Psoas muscle (tissue), 8 donors: ENCODE data around the gene KLK13. TPM values are rescaled to one million over a fixed set of nuclear protein-coding genes. Genes with fewer than 3 reads are reported as not detected.

Experiments
- ATAC-seq, 4 donors: fragments of 200-7000 bp; cut with Tn5 transposase; one replicate each; pipeline ENCODE4 v1.9.1; 2020; ENCODE audit warnings: moderate library complexity in 3 of 4, mild to moderate bottlenecking in 2 of 4
- DNase-seq, 2 donors: peaks; one replicate each; pipeline ENCODE4 v3.0.0-alpha.2; 2020
- H3K27ac ChIP-seq: fragments of 200-600 bp; one replicate; pipeline ENCODE4 v1.8.0; 2022
- H3K27me3 ChIP-seq, 3 donors: fragments of 200-600 bp in 1 of 3; one replicate each; pipeline versions ENCODE4 v1.6.1 to v1.8.0; 2013 to 2022; ENCODE audit warnings: low read length in 2 of 3, mild to moderate bottlenecking in 2 of 3, moderate library complexity in 1 of 3; ENCODE audit not compliant: insufficient read depth in 3 of 3
- H3K36me3 ChIP-seq, 2 donors: fragments of 200-600 bp in 1 of 2; one replicate each; pipeline versions ENCODE4 v1.6.1 to v1.8.0; 2013 to 2022; ENCODE audit warnings: low read depth in 1 of 2, mild to moderate bottlenecking in 1 of 2, moderate library complexity in 1 of 2; ENCODE audit not compliant: insufficient read depth in 1 of 2
- H3K4me1 ChIP-seq: fragments of 200-600 bp; one replicate; pipeline ENCODE4 v1.8.0; 2022
- H3K4me3 ChIP-seq: fragments of 200-600 bp; one replicate; pipeline ENCODE4 v1.8.0; 2022; ENCODE audit warnings: mild to moderate bottlenecking
- H3K9me3 ChIP-seq: fragments of 200-600 bp; one replicate; pipeline ENCODE4 v1.8.0; 2022
- CTCF ChIP-seq: fragments of 200-600 bp; IDR thresholded peaks from one replicate; pipeline ENCODE4 v1.8.0; 2022; ENCODE audit warnings: antibody characterized with exemption
- WGBS, 3 donors: extraction: QIAGEN DNeasy Blood & Tissue Kit; methylation state at CpG; one replicate each; pipeline versions ENCODE4 v1.1.6 to v1.1.7; 2013; 5-methylcytosine and 5-hydroxymethylcytosine counted together
- intact Hi-C, 2 donors: fragments of 100-400 bp; cut with DNase I; formaldehyde crosslinking; loops; one replicate each; pipeline versions ENCODE4 v1.11.0 to v1.14.2; 2022
- polyA plus RNA-seq, 3 donors: library from polyadenylated mRNA; stranded (reverse); fragments of 200-250 nt; gene quantifications; one replicate each; pipeline ENCODE4 v1.2.3, GENCODE V29; 2013
- total RNA-seq, 4 donors: library from RNA; stranded (reverse); fragmentation: NEBNext Ultra II Directional in 2 of 4; extraction: Animal tissue kit (Norgen Biotek cat#: 25700) in 2 of 4; gene quantifications; one replicate each; pipeline versions ENCODE4 v1.2.1 to v1.2.4, GENCODE V29; 2021 to 2023
- donor health status: healthy with polysubstance abuse.
- donor health status: DM: no; HTN: no; CAD: no; lungs with moderate emphysema.
- donor health status: Bipolar disorder and iron deficiency.
- donor health status: healthy.
- donor health status: DM: yes; HTN: yes; CAD: no.
- donor health status: DM: no; HTN: no; CAD: no.
- donor health status: DM: no; HTN: no; CAD: no.
- donor health status: DM: yes; HTN: yes; CAD: no.

KLK13 gene
- total and polyA plus RNA-seq, 7 donors, result 0.18 TPM; not detected in 6

- intact Hi-C loops, result loop anchor here in 1 of 2 donors (5.0 kb wide), 1 partner anchor 72 kb away; no protein-coding TSS in a partner anchor
- TF ChIP-seq CTCF, result peak; percentile 38
- DNase-seq, result no peak
These were observed 29.9 kb upstream of the KLK13 start for GRCh38 chr19:51094696-51095279.

GRCh38 chr19:51093510-51094345 is 28.8 kb upstream of the KLK13 start:
- Histone ChIP-seq H3K27ac (no peak overlapping the region), H3K4me3 (no peak overlapping the region), H3K36me3 (no peaks in the 10 kb centered on the region), H3K27me3 (no peaks in the 10 kb centered on the region), H3K9me3 (no peaks in the 10 kb centered on the region), H3K4me1 (no peaks in the 10 kb centered on the region)
- DNase-seq (no peak), ATAC-seq (no peak)
- intact Hi-C loops, result no loop called here
- WGBS, 3 donors, result 61 to 73% (median 66%) methylated on average over 22 of the region's 22 CpGs
- no peak for TF ChIP-seq CTCF

More at GRCh38 chr19:51094696-51095279, 29.9 kb upstream of the KLK13 start:
- ATAC-seq, result no peak
- H3K9me3 ChIP-seq, result no peaks in the 10 kb centered on the region
- H3K4me1 ChIP-seq, result no peaks in the 10 kb centered on the region
- no peak overlapping the region for H3K4me3 ChIP-seq
- H3K27me3 ChIP-seq, result no peaks in the 10 kb centered on the region
- H3K27ac ChIP-seq, result no peak overlapping the region
- WGBS, 3 donors, result 20 to 24% (median 21%) methylated on average over 12 to 15 of the region's 15 CpGs
- peaks cover 0 to 7% of the 10 kb centered on the region in 2 donors for H3K36me3 ChIP-seq

- WGBS, 3 donors, result 73 to 82% (median 77%) methylated on average over 8 of the region's 8 CpGs
- DNase-seq (no peak), ATAC-seq (no peak)
- Histone ChIP-seq H3K4me3 (no peak overlapping the region), H3K27me3 (no peaks in the 10 kb centered on the region), H3K9me3 (no peaks in the 10 kb centered on the region), H3K36me3 (no peaks in the 10 kb centered on the region), H3K4me1 (no peaks in the 10 kb centered on the region), H3K27ac (no peak overlapping the region)
- no peak for TF ChIP-seq CTCF
- intact Hi-C loops, result no loop called here
These were observed 28.2 kb upstream of the KLK13 start for GRCh38 chr19:51093101-51093500.

- Histone ChIP-seq H3K36me3 (no peaks in the 10 kb centered on the region), H3K27me3 (no peaks in the 10 kb centered on the region), H3K4me1 (no peaks in the 10 kb centered on the region), H3K27ac (no peak overlapping the region), H3K4me3 (no peak overlapping the region), H3K9me3 (no peaks in the 10 kb centered on the region)
- WGBS, 3 donors, result 62 to 69% (median 65%) methylated on average over 16 of the region's 16 CpGs
- intact Hi-C loops, result no loop called here
- no peak for ATAC-seq
- no peak for TF ChIP-seq CTCF
- no peak for DNase-seq
These were observed 27.3 kb upstream of the KLK13 start for GRCh38 chr19:51091895-51092873.
